Transverse colon (tissue), 4 donors: ENCODE measurements around the gene ARHGAP40. TPM values are rescaled to one million over a fixed set of nuclear protein-coding genes. Genes with fewer than 3 reads are reported as not detected.

ENCODE experiments used
- DNase-seq: peaks from one replicate; pipeline ENCODE4 v3.0.0-alpha.2; 2019
- H3K27ac ChIP-seq, 4 donors: fragments of 200-600 bp; sonication (generic); 2 replicates each; pipeline ENCODE4 v1.5.1; 2016 to 2018; ENCODE audit warnings: inconsistent platforms in 4 of 4
- H3K27me3 ChIP-seq: fragments of 200-600 bp; sonication (generic); 2 replicates; pipeline ENCODE4 v1.5.1; 2017; ENCODE audit warnings: inconsistent platforms
- H3K36me3 ChIP-seq, 4 donors: fragments of 200-600 bp; sonication (generic); 2 replicates each; pipeline ENCODE4 v1.5.1; 2017 to 2019; ENCODE audit warnings: inconsistent platforms in 4 of 4
- H3K4me1 ChIP-seq, 4 donors: fragments of 200-600 bp; sonication (generic); 2 replicates each; pipeline ENCODE4 v1.5.1; 2017 to 2020; ENCODE audit warnings: inconsistent platforms in 4 of 4
- H3K4me3 ChIP-seq, 4 donors: fragments of 200-600 bp; sonication (generic); 1 replicate in 1 of 4; 2 replicates in 3 of 4; pipeline versions ENCODE4 v1.5.1 to v1.6.1; 2017 to 2019; ENCODE audit warnings: inconsistent platforms in 4 of 4
- H3K9me3 ChIP-seq, 2 donors: fragments of 200-600 bp; sonication (generic); 2 replicates each; pipeline ENCODE4 v1.5.1; 2017 to 2019; ENCODE audit warnings: inconsistent platforms in 2 of 2
- EP300 ChIP-seq: sonication (generic); formaldehyde crosslinking; IDR thresholded peaks from one replicate; pipeline ENCODE4 v1.6.1; 2017; ENCODE audit warnings: antibody characterized with exemption, low read depth
- POLR2A ChIP-seq: fragments of 450-650 bp; IDR thresholded peaks from one replicate; pipeline ENCODE4 v1.6.1; 2016; ENCODE audit warnings: antibody characterized with exemption, mild to moderate bottlenecking, moderate library complexity
- POLR2AphosphoS5 ChIP-seq, 3 donors: sonication (generic); formaldehyde crosslinking; IDR thresholded peaks; one replicate each; pipeline ENCODE4 v1.6.1; 2016; ENCODE audit warnings: antibody characterized with exemption in 3 of 3
- WGBS, 2 donors: methylation state at CpG; one replicate each; pipeline ENCODE4 v1.1.5; 2018; ENCODE audit warnings: low coverage in 1 of 2; 5-methylcytosine and 5-hydroxymethylcytosine counted together
- in situ Hi-C, 4 donors: fragments of 200-750 bp; cut with MboI; loops; one replicate each; pipeline versions ENCODE4 v1.15.0 to v1.15.1; 2017; ENCODE audit warnings: low sequenced_read_pairs in 3 of 4, low pct_ligation_motif_present in 1 of 4, low pct_unique_long_range_greater_than_20kb in 1 of 4
- intact Hi-C: fragments of 100-400 bp; cut with DNase I; formaldehyde crosslinking; loops from one replicate; pipeline ENCODE4 v1.15.1; 2023; ENCODE audit warnings: low total_unique reads
- total RNA-seq, 4 donors: library from RNA; depleted of rRNA; stranded (reverse); fragments of >200 nt; gene quantifications; one replicate each; pipeline ENCODE4 v1.1.0, GENCODE V29; 2016
- TF ChIP-seq, protein P1 (sequence below), 5 experiments: fragments of 200-600 bp in 3 of 5; fragments of 450-650 bp in 2 of 5; sonication (generic) in 3 of 5; IDR thresholded peaks; 1 replicate in 2 of 5; 2 replicates in 3 of 5; pipeline ENCODE4 v1.5.1; 2016 to 2017; ENCODE audit warnings: antibody characterized with exemption in 5 of 5, inconsistent platforms in 3 of 5, mild to moderate bottlenecking in 2 of 5, moderate library complexity in 1 of 5

ARHGAP40 gene
- total RNA-seq, 4 donors from 2014 or later = not detected

DNA sequence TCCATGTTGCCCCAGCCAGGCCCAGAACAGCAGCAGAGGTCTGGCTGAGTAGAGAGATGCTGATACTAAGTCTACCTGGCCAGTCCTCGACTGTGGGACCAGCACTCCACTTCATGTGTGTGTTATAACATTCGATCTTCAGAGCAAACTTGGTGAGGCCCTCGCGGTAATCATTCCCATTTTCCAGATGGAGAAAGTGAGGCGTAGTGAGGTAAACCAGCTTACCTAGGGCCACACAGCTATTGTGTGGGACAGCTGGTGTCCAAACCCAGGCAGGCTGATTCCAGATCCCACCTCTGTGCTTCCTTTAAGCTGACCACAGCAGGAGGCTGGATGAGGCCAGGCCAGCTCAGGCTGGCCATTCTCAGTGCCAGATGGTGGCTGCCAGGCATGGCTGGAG lies 75.0 kb downstream of the ARHGAP40 start:
- H3K36me3 ChIP-seq = no peaks in the 10 kb centered on the region
- no peaks in the 10 kb centered on the region for H3K9me3 ChIP-seq
- TF ChIP-seq, protein P1, sequence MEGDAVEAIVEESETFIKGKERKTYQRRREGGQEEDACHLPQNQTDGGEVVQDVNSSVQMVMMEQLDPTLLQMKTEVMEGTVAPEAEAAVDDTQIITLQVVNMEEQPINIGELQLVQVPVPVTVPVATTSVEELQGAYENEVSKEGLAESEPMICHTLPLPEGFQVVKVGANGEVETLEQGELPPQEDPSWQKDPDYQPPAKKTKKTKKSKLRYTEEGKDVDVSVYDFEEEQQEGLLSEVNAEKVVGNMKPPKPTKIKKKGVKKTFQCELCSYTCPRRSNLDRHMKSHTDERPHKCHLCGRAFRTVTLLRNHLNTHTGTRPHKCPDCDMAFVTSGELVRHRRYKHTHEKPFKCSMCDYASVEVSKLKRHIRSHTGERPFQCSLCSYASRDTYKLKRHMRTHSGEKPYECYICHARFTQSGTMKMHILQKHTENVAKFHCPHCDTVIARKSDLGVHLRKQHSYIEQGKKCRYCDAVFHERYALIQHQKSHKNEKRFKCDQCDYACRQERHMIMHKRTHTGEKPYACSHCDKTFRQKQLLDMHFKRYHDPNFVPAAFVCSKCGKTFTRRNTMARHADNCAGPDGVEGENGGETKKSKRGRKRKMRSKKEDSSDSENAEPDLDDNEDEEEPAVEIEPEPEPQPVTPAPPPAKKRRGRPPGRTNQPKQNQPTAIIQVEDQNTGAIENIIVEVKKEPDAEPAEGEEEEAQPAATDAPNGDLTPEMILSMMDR (IDR thresholded peaks at IDR 0.05) = no peak
- TF ChIP-seq EP300 (no peak), POLR2A (no peak), POLR2AphosphoS5 (IDR thresholded peaks at IDR 0.05) (no peak)
- H3K27me3 ChIP-seq = peaks cover 40% of the 10 kb centered on the region
- 90% methylated on average over 5 of the region's 5 CpGs; no CpG with 5 or more reads in 1 of the 2 donors for WGBS, 2 donors
- intact Hi-C loops (no loop called here), in situ Hi-C loops (no loop called here)
- peaks cover 0 to 13% (median 11%) of the 10 kb centered on the region in 4 donors for H3K4me1 ChIP-seq
- H3K4me3 ChIP-seq = no peak overlapping the region
- no peak for DNase-seq
- H3K27ac ChIP-seq = no peak overlapping the region

DNA sequence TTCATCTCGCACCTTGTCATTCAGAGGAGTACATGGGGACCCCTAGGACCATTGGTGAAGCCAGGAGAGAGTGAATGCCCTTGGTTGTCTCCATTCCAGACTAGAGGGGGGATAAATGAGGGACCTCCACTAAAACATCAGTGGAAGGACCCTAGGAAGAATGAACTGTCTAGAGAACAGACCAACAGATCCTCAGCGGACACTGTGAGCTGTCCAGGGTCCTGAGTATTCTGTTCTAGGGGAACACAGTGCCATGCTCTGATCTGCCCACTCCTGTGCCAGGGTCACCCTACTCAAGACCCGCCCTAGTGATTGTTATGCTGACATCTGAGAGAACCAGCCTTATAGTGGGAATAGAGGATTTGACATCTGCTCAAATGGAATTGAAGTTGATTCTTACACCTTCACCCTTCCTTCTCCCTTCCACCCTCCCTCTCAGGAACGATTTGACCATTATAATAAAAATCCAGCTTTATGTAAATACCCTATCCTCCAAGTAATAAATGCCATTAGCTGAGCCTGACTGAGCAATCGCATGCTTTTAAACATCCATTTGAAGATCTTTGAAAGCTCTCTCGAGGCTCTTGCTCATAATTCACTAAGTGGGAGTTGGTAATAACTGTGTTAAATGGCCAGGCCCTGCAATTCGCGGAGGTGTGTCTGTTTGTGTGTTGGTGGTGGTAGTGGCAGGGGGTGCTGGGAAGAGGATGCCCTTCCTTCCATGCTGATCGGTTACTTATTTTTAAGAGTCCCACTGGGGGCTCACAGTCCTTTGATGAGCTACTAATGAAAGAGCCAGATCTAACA lies 79.1 kb downstream of the ARHGAP40 start:
- DNase-seq = no peak
- Histone ChIP-seq H3K9me3 (no peaks in the 10 kb centered on the region), H3K4me1 (no peaks in the 10 kb centered on the region), H3K36me3 (no peaks in the 10 kb centered on the region), H3K27ac (no peak overlapping the region), H3K27me3 (peaks cover 12% of the 10 kb centered on the region), H3K4me3 (no peak overlapping the region)
- in situ Hi-C loops (no loop called here), intact Hi-C loops (no loop called here)
- WGBS, 2 donors = 40 to 44% methylated on average over 6 to 9 of the region's 9 CpGs
- TF ChIP-seq POLR2AphosphoS5 (IDR thresholded peaks at IDR 0.05) (no peak), POLR2A (no peak), EP300 (no peak)
- TF ChIP-seq, protein P1 (IDR thresholded peaks at IDR 0.05) = no peak

DNA sequence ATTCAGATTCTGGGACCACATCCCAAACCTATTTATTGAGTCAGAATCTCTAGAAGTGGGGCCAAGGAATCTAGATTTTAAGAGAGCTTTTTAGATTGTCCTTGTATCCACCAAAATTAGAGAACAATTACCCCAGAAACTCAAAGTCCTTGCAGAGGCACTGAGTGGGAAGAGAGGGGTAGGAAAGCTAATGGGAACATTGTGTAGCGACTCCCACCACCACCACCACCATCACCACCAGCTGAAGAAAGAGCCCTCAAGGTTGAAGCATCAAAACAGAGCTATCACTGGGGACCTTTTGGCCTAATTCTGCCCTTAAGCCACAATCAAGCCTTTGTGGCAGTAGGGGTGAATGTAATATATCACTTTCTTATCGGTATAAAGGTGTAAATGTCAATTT lies 83.7 kb downstream of the ARHGAP40 start:
- H3K9me3 ChIP-seq = no peaks in the 10 kb centered on the region
- WGBS, 2 donors = 64 to 83% methylated on average over 2 of the region's 2 CpGs
- H3K27ac ChIP-seq = no peak overlapping the region
- no peaks in the 10 kb centered on the region for H3K36me3 ChIP-seq
- no peak for TF ChIP-seq EP300
- TF ChIP-seq POLR2A = no peak
- in situ Hi-C loops = no loop called here
- H3K27me3 ChIP-seq = peaks cover 27% of the 10 kb centered on the region
- no peaks in the 10 kb centered on the region for H3K4me1 ChIP-seq
- intact Hi-C loops = no loop called here
- no peak overlapping the region for H3K4me3 ChIP-seq
- no peak for DNase-seq

DNA sequence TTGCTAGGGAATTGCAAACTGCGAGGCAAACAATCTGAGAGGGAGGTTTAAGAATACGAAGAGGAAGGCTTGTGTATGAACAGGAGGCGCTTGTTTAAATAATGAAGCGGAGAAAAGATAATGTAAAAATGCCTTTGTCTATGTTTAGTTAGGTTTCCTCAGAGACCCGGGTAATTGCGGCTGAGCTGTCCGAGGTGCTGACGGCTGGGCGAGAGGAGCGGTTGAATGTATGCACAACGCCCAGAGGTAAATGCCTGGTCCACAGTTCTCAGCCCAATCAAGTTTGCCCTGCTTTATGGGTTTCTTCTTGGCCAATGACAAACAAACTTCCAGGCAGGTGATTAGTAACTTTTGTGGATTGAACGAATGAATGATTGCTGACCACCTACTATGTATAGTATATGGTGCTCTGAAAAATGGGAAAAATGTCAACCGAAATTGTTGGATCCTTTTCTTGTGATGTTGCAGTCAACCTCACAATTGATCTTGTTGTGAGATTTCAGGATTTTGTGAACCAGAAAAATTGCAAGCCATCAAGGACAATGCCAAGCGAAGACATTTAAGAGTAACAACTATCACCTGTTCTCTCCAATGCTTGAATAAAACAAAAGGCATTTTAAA lies 84.4 kb downstream of the ARHGAP40 start:
- Histone ChIP-seq H3K27ac (no peak overlapping the region), H3K9me3 (no peaks in the 10 kb centered on the region), H3K4me1 (no peaks in the 10 kb centered on the region), H3K4me3 (no peak overlapping the region), H3K36me3 (no peaks in the 10 kb centered on the region), H3K27me3 (peaks cover 27% of the 10 kb centered on the region)
- TF ChIP-seq POLR2AphosphoS5 (IDR thresholded peaks at IDR 0.05) (no peak), EP300 (no peak), POLR2A (no peak)
- TF ChIP-seq, protein P1 (IDR thresholded peaks at IDR 0.05) = no peak
- in situ Hi-C loops = no loop called here
- intact Hi-C loops = no loop called here
- peak; percentile 12 for DNase-seq
- 15 to 24% methylated on average over 7 to 14 of the region's 14 CpGs for WGBS, 2 donors
